SK-N-MC (cell line): ENCODE data around the gene TNIP1.

ENCODE experiments used
- EZH2 ChIP-seq: fragments of 200-600 bp; sonication (generic); IDR thresholded peaks from one replicate; pipeline ENCODE4 v1.6.1; 2017; ENCODE audit warnings: antibody characterized with exemption
- FOXP2 ChIP-seq: optimal IDR thresholded peaks from 2 replicates; pipeline ENCODE3; 2011; ENCODE audit warnings: mild to moderate bottlenecking, moderate library complexity; ENCODE audit not compliant: insufficient read depth; ENCODE audit errors: extremely low read length, control extremely low read depth
- POLR2AphosphoS5 ChIP-seq: IDR thresholded peaks from 2 replicates; pipeline ENCODE4 v1.6.1; 2012; ENCODE audit warnings: mild to moderate bottlenecking, low read depth, low read length, borderline replicate concordance

GRCh38 chr5:151038801-151039238, 42.0 kb downstream of the TNIP1 start:
- TF ChIP-seq POLR2AphosphoS5 (no peak), EZH2 (no peak), FOXP2 (no peak)
